Astrocyte (in vitro differentiated cells and primary cell): Measurements from ENCODE around the gene IQCH. TPM values are rescaled to one million over a fixed set of nuclear protein-coding genes. Genes with fewer than 3 reads are reported as not detected.

Source experiments
- DNase-seq: peaks from one replicate; pipeline ENCODE4 v3.0.0-alpha.2; 2010; ENCODE audit warnings: low read depth
- FAIRE-seq: peaks from 2 replicates; lab custom pipeline; 2011; peaks lifted over from hg19 to GRCh38; lab: Jason Lieb, UNC
- H2AFZ ChIP-seq: 2 replicates; pipeline ENCODE4 v1.6.0; 2012; ENCODE audit warnings: low read depth, low read length, inconsistent platforms
- H3K27ac ChIP-seq: 2 replicates; pipeline ENCODE4 v1.5.1; 2011; ENCODE audit warnings: low read depth, low read length, inconsistent platforms
- H3K27me3 ChIP-seq: 2 replicates; pipeline ENCODE4 v1.6.0; 2011; ENCODE audit warnings: low read length, inconsistent platforms; ENCODE audit not compliant: insufficient read depth
- H3K36me3 ChIP-seq: 2 replicates; pipeline ENCODE4 v1.5.1; 2011; ENCODE audit warnings: low read length, inconsistent platforms; ENCODE audit not compliant: insufficient read depth
- H3K4me1 ChIP-seq: 2 replicates; pipeline ENCODE4 v1.5.1; 2011; ENCODE audit warnings: low read length, inconsistent platforms; ENCODE audit not compliant: insufficient read depth
- H3K4me2 ChIP-seq: 2 replicates; pipeline ENCODE4 v1.6.0; 2012; ENCODE audit warnings: low read length, inconsistent platforms
- H3K4me3 ChIP-seq: 2 replicates; pipeline ENCODE4 v1.5.1; 2011; ENCODE audit warnings: low read depth, mild to moderate bottlenecking, low read length, inconsistent platforms; ENCODE audit not compliant: insufficient read depth
- H3K79me2 ChIP-seq: 2 replicates; pipeline ENCODE4 v1.6.0; 2012; ENCODE audit warnings: mild to moderate bottlenecking, low read length, inconsistent platforms; ENCODE audit not compliant: insufficient read depth
- H3K9ac ChIP-seq: 2 replicates; pipeline ENCODE4 v1.6.0; 2012; ENCODE audit warnings: mild to moderate bottlenecking, low read length, inconsistent platforms
- H3K9me3 ChIP-seq: 2 replicates; pipeline ENCODE4 v1.5.1; 2012; ENCODE audit warnings: low read depth, mild to moderate bottlenecking, low read length, inconsistent platforms; ENCODE audit not compliant: insufficient read depth
- H4K20me1 ChIP-seq: 2 replicates; pipeline ENCODE4 v1.6.0; 2012; ENCODE audit warnings: low read length, inconsistent platforms; ENCODE audit not compliant: insufficient read depth
- H3K27ac Mint-ChIP-seq: one replicate; pipeline ENCODE4 v1.8.0; 2021; ENCODE audit warnings: mild to moderate bottlenecking, mixed read lengths; ENCODE audit not compliant: unreplicated experiment
- H3K27me3 Mint-ChIP-seq: one replicate; pipeline ENCODE4 v1.8.0; 2021; ENCODE audit warnings: low read depth, mixed read lengths; ENCODE audit not compliant: unreplicated experiment
- H3K36me3 Mint-ChIP-seq: one replicate; pipeline ENCODE4 v1.8.0; 2021; ENCODE audit warnings: low read depth, mixed read lengths; ENCODE audit not compliant: unreplicated experiment
- H3K4me1 Mint-ChIP-seq: one replicate; pipeline ENCODE4 v1.8.0; 2021; ENCODE audit warnings: low read depth, mixed read lengths; ENCODE audit not compliant: unreplicated experiment
- H3K4me3 Mint-ChIP-seq: one replicate; pipeline ENCODE4 v1.8.0; 2021; ENCODE audit warnings: mild to moderate bottlenecking, moderate library complexity, mixed read lengths; ENCODE audit not compliant: unreplicated experiment
- H3K9me3 Mint-ChIP-seq: one replicate; pipeline ENCODE4 v1.8.0; 2021; ENCODE audit warnings: mild to moderate bottlenecking, mixed read lengths; ENCODE audit not compliant: unreplicated experiment
- CTCF ChIP-seq: IDR thresholded peaks from 2 replicates; pipeline ENCODE4 v1.5.1; 2011; ENCODE audit warnings: low read depth, mild to moderate bottlenecking, inconsistent platforms, low read length, moderate library complexity; ENCODE audit not compliant: insufficient read depth
- EZH2 ChIP-seq: IDR thresholded peaks from 2 replicates; pipeline ENCODE4 v1.6.1; 2012; ENCODE audit warnings: mild to moderate bottlenecking, low read length, inconsistent platforms; ENCODE audit not compliant: insufficient read depth
- total RNA-seq: library from RNA; stranded (reverse); gene quantifications from 2 replicates; pipeline ENCODE4 v1.2.1, GENCODE V29; 2021

Gene IQCH
- total RNA-seq, 1 donor from 2014 or later, result 2.7 TPM

- no peak overlapping the region for H3K27ac ChIP-seq
- H3K36me3 ChIP-seq, result no peaks in the 10 kb centered on the region
- Mint-ChIP-seq H3K36me3 (no peaks in the 10 kb centered on the region), H3K27me3 (no peaks in the 10 kb centered on the region), H3K4me1 (no peaks in the 10 kb centered on the region), H3K4me3 (no peak overlapping the region), H3K27ac (no peak overlapping the region), H3K9me3 (peaks cover 2% of the 10 kb centered on the region)
- no peak overlapping the region for H3K4me2 ChIP-seq
- DNase-seq, result no peak
- H4K20me1 ChIP-seq, result no peaks in the 10 kb centered on the region
- H3K9ac ChIP-seq, result no peak overlapping the region
- H3K4me1 ChIP-seq, result no peaks in the 10 kb centered on the region
- no peak overlapping the region for H3K4me3 ChIP-seq
- TF ChIP-seq EZH2, result no peak
- no peak for TF ChIP-seq CTCF
- FAIRE-seq, result no peak
- H3K9me3 ChIP-seq, result peaks cover 3% of the 10 kb centered on the region
- no peaks in the 10 kb centered on the region for H3K79me2 ChIP-seq
- H3K27me3 ChIP-seq, result no peaks in the 10 kb centered on the region
- H2AFZ ChIP-seq, result no peak overlapping the region
Observed at GRCh38 chr15:67331676-67332075, 77.1 kb downstream of the IQCH start.

GRCh38 chr15:67335026-67335425, 80.4 kb downstream of the IQCH start:
- H3K9me3 ChIP-seq, result no peaks in the 10 kb centered on the region
- H3K4me2 ChIP-seq, result no peak overlapping the region
- no peaks in the 10 kb centered on the region for H3K9me3 Mint-ChIP-seq
- H3K9ac ChIP-seq, result no peak overlapping the region
- H3K4me1 Mint-ChIP-seq, result no peaks in the 10 kb centered on the region
- no peaks in the 10 kb centered on the region for H3K27me3 ChIP-seq
- no peak overlapping the region for H3K4me3 Mint-ChIP-seq
- H3K79me2 ChIP-seq, result no peaks in the 10 kb centered on the region
- no peaks in the 10 kb centered on the region for H3K4me1 ChIP-seq
- no peak for FAIRE-seq
- H3K36me3 Mint-ChIP-seq, result no peaks in the 10 kb centered on the region
- no peak for DNase-seq
- H3K27me3 Mint-ChIP-seq, result no peaks in the 10 kb centered on the region
- H4K20me1 ChIP-seq, result no peaks in the 10 kb centered on the region
- H3K27ac ChIP-seq, result no peak overlapping the region
- TF ChIP-seq EZH2, result no peak
- no peak for TF ChIP-seq CTCF
- no peak overlapping the region for H3K4me3 ChIP-seq
- H2AFZ ChIP-seq, result no peak overlapping the region
- no peaks in the 10 kb centered on the region for H3K36me3 ChIP-seq
- H3K27ac Mint-ChIP-seq, result no peak overlapping the region

GRCh38 chr15:67335534-67336222, 81.1 kb downstream of the IQCH start:
- no peak overlapping the region for H3K4me3 ChIP-seq
- H3K79me2 ChIP-seq, result no peaks in the 10 kb centered on the region
- Mint-ChIP-seq H3K9me3 (no peaks in the 10 kb centered on the region), H3K4me3 (no peak overlapping the region), H3K27me3 (no peaks in the 10 kb centered on the region), H3K4me1 (no peaks in the 10 kb centered on the region), H3K27ac (no peak overlapping the region), H3K36me3 (no peaks in the 10 kb centered on the region)
- no peaks in the 10 kb centered on the region for H3K4me1 ChIP-seq
- no peaks in the 10 kb centered on the region for H3K9me3 ChIP-seq
- H3K27me3 ChIP-seq, result no peaks in the 10 kb centered on the region
- no peak overlapping the region for H3K9ac ChIP-seq
- no peak overlapping the region for H3K4me2 ChIP-seq
- no peak overlapping the region for H2AFZ ChIP-seq
- no peak overlapping the region for H3K27ac ChIP-seq
- H4K20me1 ChIP-seq, result no peaks in the 10 kb centered on the region
- FAIRE-seq (no peak), DNase-seq (no peak)
- H3K36me3 ChIP-seq, result no peaks in the 10 kb centered on the region
- TF ChIP-seq EZH2 (no peak), CTCF (no peak)
